SH-SY5Y (cell line): ENCODE data around the gene OSBPL2.

Experiments
- GATA2 ChIP-seq: IDR thresholded peaks from 2 replicates; pipeline ENCODE4 v1.6.1; 2011; ENCODE audit warnings: mild to moderate bottlenecking, low read depth, low read length
- GATA3 ChIP-seq: IDR thresholded peaks from 2 replicates; pipeline ENCODE4 v1.6.1; 2011; ENCODE audit warnings: low read depth, mild to moderate bottlenecking, low read length, moderate library complexity

OSBPL2 gene

GRCh38 chr20:62320581-62321354, 82.4 kb downstream of the OSBPL2 start:
- TF ChIP-seq GATA3: no peak
- no peak for TF ChIP-seq GATA2

- TF ChIP-seq GATA3 (no peak), GATA2 (no peak)
Measured at GRCh38 chr20:62321521-62321948, 83.2 kb downstream of the OSBPL2 start.

- no peak for TF ChIP-seq GATA3
- TF ChIP-seq GATA2: no peak
Measured at GRCh38 chr20:62321975-62322374, 83.7 kb downstream of the OSBPL2 start.

GRCh38 chr20:62322492-62323041, 84.2 kb downstream of the OSBPL2 start:
- TF ChIP-seq GATA3 (no peak), GATA2 (no peak)

GRCh38 chr20:62323146-62323979, 85.0 kb downstream of the OSBPL2 start:
- no peak for TF ChIP-seq GATA3
- TF ChIP-seq GATA2: no peak

GRCh38 chr20:62323980-62324906, 85.9 kb downstream of the OSBPL2 start:
- TF ChIP-seq GATA3 (no peak), GATA2 (no peak)

GRCh38 chr20:62325172-62325905, 87.0 kb downstream of the OSBPL2 start:
- TF ChIP-seq GATA3: no peak
- TF ChIP-seq GATA2: no peak

GRCh38 chr20:62326559-62326958, 88.2 kb downstream of the OSBPL2 start:
- TF ChIP-seq GATA3: no peak
- TF ChIP-seq GATA2: no peak

- no peak for TF ChIP-seq GATA2
- no peak for TF ChIP-seq GATA3
Measured at GRCh38 chr20:62326959-62327725, 88.8 kb downstream of the OSBPL2 start.

GRCh38 chr20:62327726-62328495, 89.6 kb downstream of the OSBPL2 start:
- no peak for TF ChIP-seq GATA3
- no peak for TF ChIP-seq GATA2

GRCh38 chr20:62328684-62329388, 90.5 kb downstream of the OSBPL2 start:
- TF ChIP-seq GATA3 (no peak), GATA2 (no peak)
